DND-41 (cell line): ENCODE results near the gene IQGAP2.

Experiments
- CTCF ChIP-seq: IDR thresholded peaks from 2 replicates; pipeline ENCODE4 v1.5.1; 2012; ENCODE audit warnings: borderline replicate concordance, low read length, moderate library complexity, mild to moderate bottlenecking; ENCODE audit not compliant: poor library complexity, severe bottlenecking; ENCODE audit errors: extremely low read depth
- EZH2 ChIP-seq: IDR thresholded peaks from 3 replicates; pipeline ENCODE4 v1.6.1; 2012; ENCODE audit warnings: borderline replicate concordance, low read depth, mild to moderate bottlenecking, moderate library complexity, low read length, inconsistent platforms; ENCODE audit not compliant: severe bottlenecking

- no peak for TF ChIP-seq CTCF
- no peak for TF ChIP-seq EZH2
Observed at GRCh38 chr5:76472335-76473008, 69.4 kb downstream of the IQGAP2 start.
